ENCODE measurements around the gene TSSK3.

TSSK3 gene

GRCh38 chr1:32362474-32363313, at the start of gene TSSK3, which contains the start of gene FAM229A:
TSS of gene TSSK3 (plus strand) at chr1:32362539. CDS start at chr1:32362702, 163 bp downstream.
TSS of gene FAM229A (minus strand) at chr1:32362485. CDS start at chr1:32362091, 394 bp downstream.
- no peak for DNase-seq

GRCh38 chr1:32316903-32317277, 45.4 kb upstream of the TSSK3 start:
- DNase-seq: no peak

- DNase-seq: no peak
Measured at GRCh38 chr1:32318127-32318869, 44.0 kb upstream of the TSSK3 start.

- no peak for DNase-seq
Measured at GRCh38 chr1:32321712-32322291, 40.5 kb upstream of the TSSK3 start.

- no peak for DNase-seq
Measured at GRCh38 chr1:32327204-32327603, 35.1 kb upstream of the TSSK3 start.

GRCh38 chr1:32329931-32330466, 32.3 kb upstream of the TSSK3 start:
- no peak for DNase-seq

- DNase-seq: no peak
Measured at GRCh38 chr1:32330558-32331151, 31.7 kb upstream of the TSSK3 start.

- no peak for DNase-seq
Measured at GRCh38 chr1:32331549-32331948, 30.8 kb upstream of the TSSK3 start.

GRCh38 chr1:32332290-32333079, 29.9 kb upstream of the TSSK3 start:
- DNase-seq: no peak

GRCh38 chr1:32333251-32333963, 28.9 kb upstream of the TSSK3 start:
- DNase-seq: no peak

GRCh38 chr1:32334274-32334861, 28.0 kb upstream of the TSSK3 start:
- DNase-seq: no peak

- DNase-seq: peak; percentile 62
Measured at GRCh38 chr1:32334864-32335534, 27.3 kb upstream of the TSSK3 start.

- DNase-seq: no peak
Measured at GRCh38 chr1:32335535-32335789, 26.9 kb upstream of the TSSK3 start.

- peak; percentile 80 for DNase-seq
Measured at GRCh38 chr1:32335790-32336590, 26.3 kb upstream of the TSSK3 start, which contains the start of gene MARCKSL1. TSS of gene MARCKSL1 (minus strand) at chr1:32336233. CDS start at chr1:32336033, 200 bp downstream.

GRCh38 chr1:32336591-32336932, 25.8 kb upstream of the TSSK3 start:
- no peak for DNase-seq

GRCh38 chr1:32336963-32337675, 25.2 kb upstream of the TSSK3 start:
- no peak for DNase-seq

- DNase-seq: no peak
Measured at GRCh38 chr1:32337855-32338636, 24.3 kb upstream of the TSSK3 start.

- no peak for DNase-seq
Measured at GRCh38 chr1:32338637-32339145, 23.6 kb upstream of the TSSK3 start.

Measured in NCI-H345 (cell line).